ENCODE measurements around the gene DENND1B. TPM values are rescaled to one million over a fixed set of nuclear protein-coding genes. Genes with fewer than 3 reads are reported as not detected.

Gene DENND1B
- total RNA-seq, 1 experiment from 2014 or later, result 6.3 TPM

- Histone ChIP-seq H3T11ph (ENCODE audit: low read length) (no peak overlapping the region), H3K4me2 (ENCODE audit: insufficient read depth, insufficient read length, low read length) (no peak overlapping the region), H3K56ac (ENCODE audit: insufficient read length, low read depth, low read length) (no peak overlapping the region), H2AK5ac (ENCODE audit: insufficient read length, low read length) (no peak overlapping the region), H2BK5ac (ENCODE audit: insufficient read length, low read length) (no peak overlapping the region), H3K79me1 (ENCODE audit: insufficient read depth, low read depth, low read length, poor library complexity, severe bottlenecking) (no peaks in the 10 kb centered on the region), H4K5ac (ENCODE audit: insufficient read length, low read depth, low read length) (no peak overlapping the region), H3K27me3 (ENCODE audit: insufficient read depth, low read length) (no peaks in the 10 kb centered on the region), H2BK15ac (ENCODE audit: low read depth, low read length) (no peak overlapping the region), H3K27ac (ENCODE audit: insufficient read length, low read depth, low read length) (no peak overlapping the region), H3K4me1 (ENCODE audit: insufficient read depth, low read length) (no peaks in the 10 kb centered on the region), H3K79me2 (ENCODE audit: insufficient read depth, low read length) (no peaks in the 10 kb centered on the region), H2BK20ac (ENCODE audit: low read depth, low read length, poor library complexity, severe bottlenecking) (no peak overlapping the region), H3K9me3 (ENCODE audit: control insufficient read depth, low read depth, low read length) (no peaks in the 10 kb centered on the region), H3K14ac (ENCODE audit: insufficient read depth, low read length) (no peak overlapping the region), H4K8ac (replicated peaks; ENCODE audit: insufficient read length, low read depth, low read length) (no peak overlapping the region), H2AFZ (ENCODE audit: low read length) (no peak overlapping the region), H4K20me1 (ENCODE audit: control insufficient read depth, insufficient read depth, insufficient read length) (no peaks in the 10 kb centered on the region), H2BK120ac (ENCODE audit: low read depth, low read length, poor library complexity, severe bottlenecking) (no peak overlapping the region), H3K18ac (ENCODE audit: insufficient read length, low read depth, low read length) (no peak overlapping the region), H2BK12ac (ENCODE audit: insufficient read length, low read depth, low read length) (no peak overlapping the region), H4K91ac (ENCODE audit: insufficient read length, low read depth, low read length) (no peak overlapping the region), H3K9ac (ENCODE audit: extremely low read depth, insufficient read length, low read length) (no peak overlapping the region), H3K23ac (ENCODE audit: insufficient read length, low read depth, low read length) (no peak overlapping the region), H3K23me2 (ENCODE audit: insufficient read length, low read depth, low read length, poor library complexity, severe bottlenecking) (no peaks in the 10 kb centered on the region), H3K4ac (ENCODE audit: low read depth, low read length) (no peak overlapping the region)
- DNase-seq, result no peak
- Mint-ChIP-seq H3K27ac (no peak overlapping the region), H3K4me1 (peaks cover under 1 to 7% of the 10 kb centered on the region in 2 experiments; a peak in 2 of 4 replicates), H3K4me3 (no peak overlapping the region), H3K36me3 (ENCODE audit: insufficient read depth in 1 of 3, low read depth in 3 of 3) (no peaks in the 10 kb centered on the region), H3K9me3 (no peaks in the 10 kb centered on the region), H3K27me3 (ENCODE audit: low read depth) (no peaks in the 10 kb centered on the region)
- TF ChIP-seq, protein P1, sequence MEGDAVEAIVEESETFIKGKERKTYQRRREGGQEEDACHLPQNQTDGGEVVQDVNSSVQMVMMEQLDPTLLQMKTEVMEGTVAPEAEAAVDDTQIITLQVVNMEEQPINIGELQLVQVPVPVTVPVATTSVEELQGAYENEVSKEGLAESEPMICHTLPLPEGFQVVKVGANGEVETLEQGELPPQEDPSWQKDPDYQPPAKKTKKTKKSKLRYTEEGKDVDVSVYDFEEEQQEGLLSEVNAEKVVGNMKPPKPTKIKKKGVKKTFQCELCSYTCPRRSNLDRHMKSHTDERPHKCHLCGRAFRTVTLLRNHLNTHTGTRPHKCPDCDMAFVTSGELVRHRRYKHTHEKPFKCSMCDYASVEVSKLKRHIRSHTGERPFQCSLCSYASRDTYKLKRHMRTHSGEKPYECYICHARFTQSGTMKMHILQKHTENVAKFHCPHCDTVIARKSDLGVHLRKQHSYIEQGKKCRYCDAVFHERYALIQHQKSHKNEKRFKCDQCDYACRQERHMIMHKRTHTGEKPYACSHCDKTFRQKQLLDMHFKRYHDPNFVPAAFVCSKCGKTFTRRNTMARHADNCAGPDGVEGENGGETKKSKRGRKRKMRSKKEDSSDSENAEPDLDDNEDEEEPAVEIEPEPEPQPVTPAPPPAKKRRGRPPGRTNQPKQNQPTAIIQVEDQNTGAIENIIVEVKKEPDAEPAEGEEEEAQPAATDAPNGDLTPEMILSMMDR (conservative IDR thresholded peaks at IDR 0.05), result no peak
Observed at GRCh38 chr1:197763307-197763706, 12.0 kb downstream of the DENND1B start.
